Spleen (tissue), 7 donors: Measurements from ENCODE around the gene GALNT18.

Experiments
- CTCF ChIP-seq, 11 experiments: fragments of 200-600 bp in 7 of 11; fragments of 450-650 bp in 4 of 11; sonication (generic) in 4 of 11; IDR thresholded peaks in 8 of 11; conservative IDR thresholded peaks in 3 of 11; 1 replicate in 7 of 11; 2 replicates in 4 of 11; pipeline versions ENCODE4 v1.4.0 to v1.8.0; 2016 to 2021; ENCODE audit warnings: antibody characterized with exemption in 11 of 11, inconsistent platforms in 4 of 11, mild to moderate bottlenecking in 1 of 11
- POLR2AphosphoS5 ChIP-seq, 3 donors: sonication (generic); formaldehyde crosslinking; IDR thresholded peaks; one replicate each; pipeline ENCODE4 v1.5.1; 2017; ENCODE audit warnings: antibody characterized with exemption in 3 of 3
- donor health status: DM: no; HTN: no; CAD: no; lungs with moderate emphysema.
- donor health status: DM: no; HTN: no; CAD: no.
- donor health status: DM: no; HTN: no; CAD: no.

DNA sequence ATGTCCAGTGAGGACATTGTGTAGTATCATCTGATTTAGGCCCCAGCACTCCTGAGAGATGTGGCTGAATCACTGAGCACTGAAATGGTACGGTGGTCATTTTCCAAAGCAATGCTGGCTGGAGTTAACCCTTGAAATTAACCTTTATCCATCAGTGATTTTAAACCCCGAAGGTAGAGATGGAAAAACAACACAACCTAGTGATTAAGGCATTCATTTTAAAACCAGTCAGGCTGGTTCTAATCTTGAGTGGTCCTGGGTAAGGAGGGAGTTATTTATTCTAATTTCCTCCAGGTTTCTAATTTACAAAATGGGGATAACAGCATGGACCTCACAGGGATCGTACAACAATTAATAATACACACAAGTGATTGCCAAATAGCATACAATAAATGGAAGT lies 262.2 kb downstream of the GALNT18 start:
- TF ChIP-seq CTCF (IDR thresholded peaks at IDR 0.05 in 8 of 11, conservative IDR thresholded peaks at IDR 0.05 in 3 of 11) (no peak), POLR2AphosphoS5 (IDR thresholded peaks at IDR 0.05) (no peak)
